ENCODE results near the gene EIF4E2. TPM values are rescaled to one million over a fixed set of nuclear protein-coding genes. Genes with fewer than 3 reads are reported as not detected.

Gene EIF4E2
- polyA plus RNA-seq, 10 donors, result 100 to 153 (median 113) TPM

GRCh38 chr2:232593982-232594381 is 43.5 kb downstream of the EIF4E2 start:
- no peak for DNase-seq

GRCh38 chr2:232597362-232598079 is 47.0 kb downstream of the EIF4E2 start:
- DNase-seq, result no peak

- DNase-seq, result no peak
Observed at GRCh38 chr2:232598293-232598692, 47.8 kb downstream of the EIF4E2 start.

- DNase-seq, result peak; percentile 30 to 35 (median 34)
Observed at GRCh38 chr2:232600053-232600773, 49.7 kb downstream of the EIF4E2 start.

- DNase-seq, result no peak
Observed at GRCh38 chr2:232603283-232603682, 52.8 kb downstream of the EIF4E2 start.

GRCh38 chr2:232604535-232604934 is 54.0 kb downstream of the EIF4E2 start:
- DNase-seq, result no peak

GRCh38 chr2:232607011-232607410 is 56.5 kb downstream of the EIF4E2 start:
- DNase-seq, result no peak

- no peak for DNase-seq
Observed at GRCh38 chr2:232609607-232610006, 59.1 kb downstream of the EIF4E2 start.

GRCh38 chr2:232610081-232610480 is 59.6 kb downstream of the EIF4E2 start:
- DNase-seq, result no peak

GRCh38 chr2:232611061-232611460 is 60.6 kb downstream of the EIF4E2 start:
- no peak for DNase-seq

GRCh38 chr2:232611559-232612218 is 61.2 kb downstream of the EIF4E2 start:
- DNase-seq, result peak in 1 of 3 donors; percentile 29

- DNase-seq, result no peak
Observed at GRCh38 chr2:232613538-232614134, 63.1 kb downstream of the EIF4E2 start.

GRCh38 chr2:232615339-232615738 is 64.8 kb downstream of the EIF4E2 start:
- DNase-seq, result no peak

Other genes starting within 250 kb of the EIF4E2 start
- gene ALPP, start 171.9 kb upstream of the EIF4E2 start, polyA plus RNA-seq (ENCODE audit: insufficient read length in 10 of 10), result under 1 TPM in 5 of 10 donors, not detected in 5; 0.07 to 0.35 (median 0.28) TPM
- under 1 TPM in 2 of 10 donors, not detected in 8; 0.17 to 0.30 TPM for gene ALPG, start 143.8 kb upstream of the EIF4E2 start, polyA plus RNA-seq (ENCODE audit: insufficient read length in 10 of 10)
- not detected for gene ALPI, start 94.5 kb upstream of the EIF4E2 start, polyA plus RNA-seq (ENCODE audit: insufficient read length in 10 of 10)
- 1 to 10 TPM in 1 of 10 donors, under 1 TPM in 9; 0.29 to 1.0 (median 0.45) TPM for gene ECEL1, start 62.9 kb upstream of the EIF4E2 start, polyA plus RNA-seq (ENCODE audit: insufficient read length in 10 of 10)
- 1 to 10 TPM in 8 of 10 donors, under 1 TPM in 2; 0.71 to 2.4 (median 1.3) TPM for gene PRSS56, start 30.3 kb upstream of the EIF4E2 start, polyA plus RNA-seq (ENCODE audit: insufficient read length in 10 of 10)
- gene CHRND, start 24.5 kb upstream of the EIF4E2 start, polyA plus RNA-seq (ENCODE audit: insufficient read length in 10 of 10), result 100 to 1,000 TPM in 8 of 10 donors, 10 to 100 TPM in 2; 88.9 to 152 (median 129) TPM
- gene CHRNG, start 11.0 kb upstream of the EIF4E2 start, polyA plus RNA-seq (ENCODE audit: insufficient read length in 10 of 10), result 100 to 1,000 TPM in 4 of 10 donors, 10 to 100 TPM in 6; 56.7 to 133 (median 89.2) TPM
- 1 to 10 TPM; 4.3 to 8.6 (median 6.2) TPM for gene TIGD1, start 132 bp upstream of the EIF4E2 start, polyA plus RNA-seq (ENCODE audit: insufficient read length in 10 of 10)
- 10 to 100 TPM; 12.8 to 40.9 (median 25.5) TPM for gene EFHD1, start 82.9 kb downstream of the EIF4E2 start, polyA plus RNA-seq (ENCODE audit: insufficient read length in 10 of 10)
- gene GIGYF2, start 146.6 kb downstream of the EIF4E2 start, polyA plus RNA-seq (ENCODE audit: insufficient read length in 10 of 10), result 10 to 100 TPM; 35.3 to 44.9 (median 39.3) TPM
- gene KCNJ13, start 225.9 kb downstream of the EIF4E2 start, polyA plus RNA-seq (ENCODE audit: insufficient read length in 10 of 10), result under 1 TPM in 6 of 10 donors, not detected in 4; 0.08 to 0.33 (median 0.17) TPM